T-helper 22 cell (primary cell): ENCODE data around the gene HTD2.
"Not testable (repeated sequence)": the region's sequence is repeated elsewhere in the genome, so short reads cannot be mapped to it uniquely, and the experiment has no call there.

Experiments used
- DNase-seq: peaks from one replicate; pipeline ENCODE4 v3.0.0-alpha.2; 2020; ENCODE audit warnings: low read depth

HTD2 gene

DNA sequence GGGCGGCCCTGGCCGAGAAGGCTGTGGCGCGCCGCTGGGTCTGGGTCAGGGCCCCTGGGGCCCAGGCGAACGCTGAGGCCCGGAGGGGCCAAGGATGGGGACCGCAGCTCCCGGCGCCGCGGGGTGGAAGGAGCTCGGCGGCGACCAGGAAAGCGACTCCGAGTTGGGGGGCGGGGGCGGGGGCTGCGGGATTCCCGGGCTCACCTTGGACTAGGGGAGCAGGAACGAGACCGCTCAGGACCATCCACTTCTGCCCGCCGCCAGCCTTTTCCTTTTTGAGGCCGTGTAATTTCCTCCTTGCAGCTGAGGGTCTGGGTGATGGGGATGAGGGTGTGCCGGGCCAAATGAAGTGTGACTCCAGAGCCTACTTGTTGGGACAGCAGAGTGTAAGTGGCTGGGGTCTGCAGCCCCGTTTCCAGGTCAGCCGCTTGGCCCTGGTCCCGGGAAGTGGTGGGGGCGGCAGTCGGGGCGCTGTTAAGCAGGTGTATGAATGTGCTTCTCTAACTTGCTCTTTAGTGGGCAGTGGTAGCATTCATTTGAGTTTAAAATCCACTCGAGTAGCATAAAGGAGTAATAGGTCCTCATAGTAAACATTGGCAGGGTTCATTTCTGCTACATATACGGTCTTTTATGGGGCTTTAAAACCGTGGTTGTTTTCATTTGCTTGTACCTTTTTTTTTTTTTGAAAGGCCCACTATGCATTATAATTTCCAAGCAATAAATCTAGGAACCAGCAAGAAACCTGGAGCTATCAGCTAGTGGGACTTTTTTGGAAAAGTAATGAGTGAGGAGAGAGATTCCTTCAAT lies 27.1 kb downstream of the HTD2 start:
- DNase-seq = no peak

GRCh38 chr3:58334013-58334321 lies 27.6 kb downstream of the HTD2 start:
- DNase-seq = no peak

- DNase-seq = no peak
Measured at GRCh38 chr3:58334506-58334884, 28.2 kb downstream of the HTD2 start.

- no peak for DNase-seq
Measured at GRCh38 chr3:58335652-58335947, 29.3 kb downstream of the HTD2 start.

DNA sequence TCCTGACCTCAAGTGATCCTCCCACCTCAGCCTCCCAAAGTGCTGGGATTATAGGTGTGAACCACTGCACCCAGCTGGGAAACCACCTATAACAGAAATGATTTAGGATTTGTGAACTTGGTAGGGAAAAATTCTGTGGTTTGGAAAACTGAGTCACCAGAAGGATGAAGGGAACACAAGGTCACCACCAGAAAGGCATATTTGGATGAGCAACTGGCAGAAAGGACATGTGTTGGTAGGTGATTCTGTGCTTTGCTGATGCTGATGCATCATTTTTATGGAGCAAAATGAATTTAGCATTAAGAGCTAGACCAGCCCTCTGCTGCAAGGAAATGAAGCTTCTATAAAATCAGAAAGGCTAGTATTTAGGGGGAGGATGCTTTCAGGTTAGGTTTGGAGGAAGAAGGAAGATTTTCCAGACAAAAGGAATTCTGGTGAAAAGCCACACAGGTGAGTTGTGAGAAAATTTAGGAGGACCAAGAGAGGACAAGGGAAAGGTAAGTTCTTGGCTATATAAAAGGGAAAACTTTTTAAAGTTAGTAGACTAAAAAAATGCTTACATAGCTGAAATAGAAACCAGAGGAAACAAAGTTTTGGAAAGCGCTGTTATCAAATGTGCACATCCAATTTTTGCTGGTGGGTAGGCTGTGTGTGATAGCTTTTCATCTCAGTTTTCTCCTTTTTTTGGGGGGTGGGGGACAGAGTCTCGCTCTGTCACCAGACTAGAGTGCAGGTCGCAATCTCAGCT lies 30.0 kb downstream of the HTD2 start:
- no peak for DNase-seq

DNA sequence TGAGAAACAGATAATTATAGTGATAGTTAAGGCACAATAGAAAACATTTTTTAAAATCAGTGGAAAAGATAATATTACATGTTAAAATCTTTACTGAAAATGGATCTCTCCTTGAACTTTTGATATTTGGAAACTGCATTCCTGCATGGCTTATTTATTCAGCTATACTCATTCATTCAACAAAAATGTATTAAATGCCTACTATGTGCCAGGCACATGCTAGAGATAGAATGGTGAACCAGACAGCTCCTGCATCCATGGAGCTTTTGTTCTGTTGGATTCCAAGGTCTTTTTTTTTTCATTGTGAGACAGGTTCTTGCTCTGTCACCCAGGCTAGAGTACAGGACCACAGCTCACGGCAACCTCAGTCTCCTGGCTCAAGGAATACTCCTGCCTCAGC lies 30.9 kb downstream of the HTD2 start:
- DNase-seq = no peak

- DNase-seq = not testable (repeated sequence)
Measured at GRCh38 chr3:58339146-58339545, 32.8 kb downstream of the HTD2 start.

DNA sequence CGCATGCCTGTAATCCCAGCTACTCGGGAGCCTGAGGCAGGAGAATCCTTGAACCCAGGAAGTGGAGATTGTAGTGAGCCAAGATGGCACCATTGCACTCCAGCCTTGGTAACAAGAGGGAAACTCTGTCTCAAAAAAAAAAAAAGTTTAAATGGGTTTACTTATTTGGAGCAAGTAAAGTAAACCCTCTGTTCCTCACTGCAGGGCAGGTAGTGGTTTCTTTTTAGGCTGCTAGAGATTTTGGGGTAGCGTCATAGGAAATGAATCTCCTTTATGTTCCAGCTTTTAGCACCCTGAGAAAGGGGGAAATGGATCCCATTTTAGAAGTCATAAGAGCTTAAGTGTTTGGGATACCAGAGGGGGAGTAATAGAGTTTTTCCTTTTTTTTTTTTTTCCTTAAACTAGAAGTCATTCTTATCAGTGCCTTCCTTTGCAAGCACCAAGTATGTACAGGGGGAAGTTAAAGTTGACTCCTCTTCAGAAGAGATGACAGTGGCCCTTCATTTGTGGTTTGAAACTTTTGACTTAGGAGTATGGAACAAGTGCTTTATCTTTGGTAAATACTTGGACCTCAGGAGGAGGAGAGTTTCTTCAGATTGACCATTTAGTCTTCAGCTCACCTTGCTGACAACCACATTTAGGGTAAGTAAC lies 34.4 kb downstream of the HTD2 start:
- no peak for DNase-seq

- DNase-seq = no peak
Measured at GRCh38 chr3:58341376-58341775, 35.1 kb downstream of the HTD2 start.

DNA sequence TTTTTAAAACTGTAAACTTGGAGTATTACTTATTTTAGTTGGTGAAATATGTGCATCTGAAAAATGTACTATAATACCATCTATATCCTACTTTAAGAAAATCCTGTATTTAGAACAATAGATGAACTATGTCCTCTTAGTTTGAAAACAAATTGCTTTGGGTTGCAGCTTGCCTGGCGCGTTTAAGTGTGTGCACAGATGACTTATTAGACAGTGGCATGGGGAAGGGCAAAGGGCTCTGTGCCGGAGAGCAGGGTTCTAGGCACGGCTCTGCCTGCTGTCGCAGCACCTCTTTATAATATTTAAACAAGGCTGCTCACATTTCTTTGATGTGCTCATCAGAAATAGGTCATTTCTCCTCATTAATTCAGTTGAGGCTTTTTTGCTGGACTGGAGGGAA lies 36.4 kb downstream of the HTD2 start:
- no peak for DNase-seq

DNA sequence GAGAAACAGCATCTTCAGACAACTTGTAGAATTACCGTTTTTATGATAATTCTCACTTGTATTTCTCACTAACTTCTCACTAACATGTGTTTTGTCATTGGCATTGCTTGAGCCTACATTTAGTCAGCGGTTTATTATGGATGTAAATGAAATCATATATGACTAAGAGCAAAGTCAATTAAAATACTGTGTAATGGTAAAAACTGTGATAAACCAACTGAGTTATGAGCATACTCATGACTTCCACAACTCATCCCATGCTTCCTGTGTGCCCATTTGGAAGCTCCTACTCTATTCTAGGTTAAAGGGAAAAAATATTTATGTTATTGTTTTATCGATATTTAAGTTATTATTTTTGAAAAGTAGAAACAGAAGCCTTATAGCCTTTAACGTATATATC lies 39.1 kb downstream of the HTD2 start:
- DNase-seq = no peak

DNA sequence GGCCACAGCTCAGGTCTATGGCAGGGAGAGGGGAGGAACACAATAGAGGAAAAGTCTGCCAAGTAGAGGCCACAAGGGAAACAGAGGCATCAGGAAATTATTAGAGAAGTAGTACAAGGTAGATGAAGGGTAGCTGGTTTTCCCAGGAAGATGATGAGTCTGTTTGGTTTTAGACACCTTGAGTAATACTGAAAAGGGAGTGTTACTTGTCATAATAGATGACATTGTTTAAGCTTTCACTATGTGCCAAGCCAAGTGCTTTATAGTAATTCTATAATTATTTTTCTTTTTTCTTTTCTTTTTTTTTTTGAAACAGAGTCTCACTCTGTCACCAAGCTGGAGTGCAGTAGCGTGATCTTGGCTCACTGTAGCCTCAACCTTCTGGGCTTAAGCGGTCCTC lies 40.0 kb downstream of the HTD2 start:
- DNase-seq = no peak

GRCh38 chr3:58347984-58348383 lies 41.7 kb downstream of the HTD2 start:
- no peak for DNase-seq

- DNase-seq = no peak
Measured at GRCh38 chr3:58349792-58350626, 43.7 kb downstream of the HTD2 start.

GRCh38 chr3:58350627-58351013 lies 44.3 kb downstream of the HTD2 start:
- DNase-seq = no peak

GRCh38 chr3:58351920-58352319 lies 45.6 kb downstream of the HTD2 start:
- no peak for DNase-seq

- no peak for DNase-seq
Measured at GRCh38 chr3:58352626-58353025, 46.3 kb downstream of the HTD2 start.

DNA sequence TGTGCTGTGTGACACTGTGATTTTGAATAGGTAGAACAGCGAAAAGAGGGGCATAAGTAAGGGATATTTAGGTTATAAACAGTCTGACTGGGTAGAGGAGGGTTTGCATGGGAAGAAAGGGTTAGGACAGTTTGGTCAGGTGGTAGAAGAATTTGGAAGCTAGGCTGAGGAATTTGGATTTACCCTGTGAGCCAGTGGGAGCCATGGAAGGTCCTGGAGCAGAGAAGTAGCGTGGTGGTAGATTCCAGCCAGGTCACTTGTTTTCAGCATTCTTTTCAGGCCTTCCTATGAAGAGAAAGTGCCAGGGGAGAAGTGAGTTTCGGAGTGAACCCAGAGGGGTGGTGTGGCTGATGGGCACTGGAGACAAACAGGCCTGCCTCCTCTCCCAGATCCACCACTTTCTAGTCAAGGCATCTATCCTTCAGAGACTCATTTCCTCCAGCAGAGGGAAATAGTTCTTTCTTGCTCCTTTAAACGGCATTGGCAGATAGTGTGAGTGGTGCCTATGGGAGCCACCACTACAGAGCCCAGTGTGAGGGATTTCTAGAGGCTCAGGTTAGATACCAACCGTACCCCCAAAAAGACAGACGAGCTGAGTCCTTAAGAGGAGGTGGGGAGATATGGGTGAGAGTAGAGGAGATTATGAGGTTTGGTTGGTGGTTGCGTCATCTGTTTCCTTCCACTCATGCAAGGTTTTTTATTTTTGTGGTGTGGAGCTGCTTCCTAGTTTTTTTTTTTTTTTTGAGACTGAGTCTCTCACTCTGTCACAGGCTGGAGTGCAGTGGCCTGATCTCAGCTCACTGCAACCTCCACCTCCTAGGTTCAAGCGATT lies 47.6 kb downstream of the HTD2 start:
- DNase-seq = no peak

DNA sequence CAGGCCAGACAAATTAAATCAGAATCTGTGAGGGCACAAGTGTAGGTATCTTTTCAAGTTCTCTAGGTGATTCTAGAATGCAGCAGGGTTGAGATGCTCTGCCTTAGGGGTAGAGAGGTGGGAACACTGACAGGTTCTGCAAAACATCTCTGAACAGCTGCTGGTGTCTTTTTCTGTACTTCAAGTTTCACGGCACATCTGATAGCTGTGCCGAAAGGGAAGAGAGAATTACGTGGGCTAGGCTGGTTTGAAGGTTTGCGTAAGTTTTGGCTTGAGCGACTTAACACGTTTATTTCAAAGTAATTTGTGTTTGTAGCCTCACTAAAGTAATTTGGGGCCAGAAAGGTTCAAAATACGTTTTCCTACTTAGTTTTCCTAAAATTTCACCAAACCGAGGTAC lies 48.9 kb downstream of the HTD2 start:
- no peak for DNase-seq

GRCh38 chr3:58356054-58356453 lies 49.7 kb downstream of the HTD2 start:
- DNase-seq = no peak

GRCh38 chr3:58357402-58357801 lies 51.1 kb downstream of the HTD2 start:
- no peak for DNase-seq

GRCh38 chr3:58358092-58358491 lies 51.8 kb downstream of the HTD2 start:
- no peak for DNase-seq
